TTC549 (cell line): ENCODE data around the gene HERC6.
"Not testable (repeated sequence)": the region's sequence is repeated elsewhere in the genome, so short reads cannot be mapped to it uniquely, and the experiment has no call there.

Experiments
- FAIRE-seq: peaks from 2 replicates; lab custom pipeline; 2012; peaks lifted over from hg19 to GRCh38; lab: Jason Lieb, UNC

HERC6 gene

DNA sequence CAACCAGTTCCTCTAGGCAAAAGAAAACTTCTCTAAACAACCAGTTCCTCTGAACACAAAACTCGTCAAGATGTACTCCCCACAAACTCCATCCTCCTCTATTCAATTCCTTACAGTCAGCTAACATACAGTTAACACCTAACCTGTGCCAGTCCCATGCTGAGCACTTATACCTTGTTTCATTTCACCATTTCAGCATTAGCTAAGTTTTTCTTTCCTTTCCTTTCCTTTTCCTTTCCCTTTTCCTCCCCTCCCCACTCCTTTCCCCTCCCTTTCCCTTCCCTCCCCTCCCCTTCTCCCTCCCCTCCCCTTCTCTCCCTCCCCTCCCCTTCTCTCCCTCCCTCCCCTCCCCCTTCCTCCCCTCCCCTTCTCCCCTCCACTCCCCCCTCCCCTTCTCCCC is 13.1 kb downstream of the HERC6 start:
- no peak for FAIRE-seq

DNA sequence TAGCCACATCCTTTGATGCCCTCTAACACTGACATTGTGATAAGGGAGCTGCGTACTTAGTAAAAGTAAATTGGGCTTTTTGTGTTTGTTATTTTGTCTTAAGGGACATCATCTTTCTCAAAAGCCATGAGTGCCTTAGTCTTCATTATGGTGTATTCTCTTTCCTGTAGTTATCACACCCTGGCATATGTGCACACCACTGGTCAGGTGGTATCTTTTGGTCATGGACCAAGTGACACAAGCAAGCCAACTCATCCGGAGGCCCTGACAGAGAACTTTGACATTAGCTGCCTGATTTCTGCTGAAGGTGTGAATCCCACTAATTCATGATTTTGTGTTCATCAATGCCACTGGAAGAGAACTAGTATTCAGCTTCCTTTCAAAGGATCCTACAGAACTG is 18.0 kb downstream of the HERC6 start:
- no peak for FAIRE-seq

GRCh38 chr4:88398381-88398780 is 19.7 kb downstream of the HERC6 start:
- FAIRE-seq, result no peak

- no peak for FAIRE-seq
Observed at GRCh38 chr4:88409206-88409605, 30.6 kb downstream of the HERC6 start.

GRCh38 chr4:88409789-88410188 is 31.1 kb downstream of the HERC6 start:
- no peak for FAIRE-seq

DNA sequence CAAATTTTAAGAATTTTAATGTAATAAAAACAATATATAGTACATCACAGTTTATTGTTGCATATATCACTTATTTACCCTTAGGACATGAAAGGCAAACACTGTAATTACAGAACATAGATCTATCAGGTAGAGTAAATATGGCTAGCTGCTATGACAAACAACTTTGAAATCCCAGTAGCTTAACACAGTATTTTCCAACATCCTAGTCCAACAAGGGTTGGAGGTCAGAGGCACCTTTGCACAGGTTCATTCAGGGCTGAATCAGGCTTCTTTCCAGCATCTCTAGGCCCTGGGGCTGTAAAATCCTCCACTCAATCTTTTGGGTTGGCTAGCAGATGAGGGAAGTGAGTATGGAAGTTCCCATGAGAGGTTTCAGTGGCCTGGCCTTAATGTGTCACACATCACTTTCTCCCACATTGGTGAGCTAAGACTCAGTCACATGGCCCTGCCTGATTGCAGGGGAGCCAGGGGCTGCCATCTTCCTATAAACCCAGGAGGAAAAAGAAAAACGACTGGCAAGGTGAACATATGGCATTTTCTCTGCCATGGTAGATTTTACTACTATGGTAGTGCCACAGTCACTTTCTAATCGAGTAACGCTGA is 32.9 kb downstream of the HERC6 start:
- no peak for FAIRE-seq

DNA sequence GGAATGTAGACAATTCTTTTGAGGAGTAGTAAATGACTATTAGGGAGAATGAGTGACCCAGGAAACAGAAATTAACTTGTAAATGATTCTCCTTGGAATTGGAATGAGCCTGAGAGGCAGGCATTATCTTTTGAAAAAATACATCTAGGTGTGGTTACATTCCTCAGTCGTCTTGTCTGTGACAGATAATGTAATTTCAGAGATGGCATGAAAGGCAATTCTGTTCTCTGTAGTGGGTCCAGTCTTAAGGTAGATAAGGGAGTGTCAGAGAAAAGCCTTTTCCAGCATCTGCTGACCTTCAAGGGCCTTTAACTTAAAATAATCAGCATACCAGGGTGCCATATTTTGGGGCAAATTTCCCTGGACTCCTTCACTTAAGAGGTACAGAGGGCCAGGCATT is 35.1 kb downstream of the HERC6 start:
- FAIRE-seq, result no peak

DNA sequence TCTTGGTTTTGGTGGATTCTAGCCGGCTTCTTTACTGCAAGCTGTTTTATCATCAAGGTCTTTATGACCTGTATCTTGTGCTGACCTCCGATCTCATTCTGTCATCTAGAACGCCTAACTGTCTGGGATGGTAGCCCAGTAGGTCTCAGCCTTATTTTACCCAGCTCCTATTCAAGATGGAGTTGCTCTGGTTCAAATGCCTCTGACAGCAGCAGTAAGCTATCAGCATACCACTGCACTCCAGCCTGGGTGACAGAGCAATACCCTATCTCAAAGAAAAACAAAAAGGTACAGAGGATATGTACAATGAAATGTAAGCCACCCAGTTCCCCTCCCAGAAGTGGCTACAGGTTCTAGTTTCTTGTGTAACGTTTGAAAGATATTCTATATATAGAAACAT is 36.1 kb downstream of the HERC6 start:
- no peak for FAIRE-seq

DNA sequence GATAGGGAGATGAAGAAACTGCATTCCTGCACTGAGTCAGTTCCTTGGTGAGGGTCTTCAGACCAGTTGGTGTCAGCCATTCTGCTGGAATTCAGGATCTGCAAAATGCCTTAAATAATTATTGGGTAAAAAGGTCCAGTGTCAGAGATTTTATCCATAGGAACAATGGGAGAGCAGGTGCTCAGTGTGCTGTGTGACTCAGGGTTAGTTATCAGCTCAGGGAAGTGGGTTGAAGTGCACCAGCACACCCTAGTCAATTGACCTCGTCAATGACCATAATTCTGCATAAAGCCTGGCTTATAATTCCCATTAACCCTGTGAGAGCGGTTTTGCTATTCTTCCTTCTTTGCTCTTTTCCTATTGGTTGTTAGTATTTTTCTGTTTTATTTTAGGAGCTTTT is 37.3 kb downstream of the HERC6 start:
- FAIRE-seq, result no peak

DNA sequence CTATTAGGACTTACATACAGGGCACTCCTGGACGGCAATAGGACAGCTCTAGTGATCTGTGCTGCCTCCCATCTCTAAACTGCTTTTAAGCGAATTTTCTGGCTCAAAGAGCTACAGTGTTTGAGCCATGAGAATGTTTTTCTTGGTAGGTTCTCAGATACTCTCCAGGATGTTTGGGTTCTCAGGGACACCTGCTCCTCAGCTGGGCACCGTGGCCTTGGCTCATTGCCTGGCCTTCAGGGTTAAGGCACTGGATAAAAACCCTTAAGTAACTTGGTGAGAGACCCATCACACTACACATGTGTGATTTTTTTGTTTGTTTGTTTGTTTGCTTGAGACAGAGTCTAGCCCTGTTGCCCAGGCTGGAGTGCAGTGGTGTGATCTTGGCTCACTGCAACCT is 39.8 kb downstream of the HERC6 start:
- FAIRE-seq, result no peak

DNA sequence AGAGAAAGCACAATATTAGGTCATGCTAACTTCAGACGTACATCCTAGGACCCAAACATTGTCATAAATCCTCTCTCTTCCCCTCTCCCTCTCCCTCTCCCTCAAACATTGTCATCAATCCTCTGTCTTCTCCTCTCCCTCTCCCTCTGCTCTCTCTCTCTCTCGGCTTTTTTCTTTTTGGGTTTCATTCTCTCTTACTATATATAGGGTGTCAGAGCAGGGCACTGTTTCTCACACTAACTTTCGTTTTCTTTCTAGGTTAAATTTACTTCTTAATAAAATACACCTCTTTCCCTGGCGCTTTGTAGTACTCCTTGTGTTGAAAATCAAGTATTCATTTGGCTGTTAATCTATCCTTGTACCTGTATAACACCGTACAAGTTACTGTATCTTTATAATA is 41.2 kb downstream of the HERC6 start:
- no peak for FAIRE-seq

DNA sequence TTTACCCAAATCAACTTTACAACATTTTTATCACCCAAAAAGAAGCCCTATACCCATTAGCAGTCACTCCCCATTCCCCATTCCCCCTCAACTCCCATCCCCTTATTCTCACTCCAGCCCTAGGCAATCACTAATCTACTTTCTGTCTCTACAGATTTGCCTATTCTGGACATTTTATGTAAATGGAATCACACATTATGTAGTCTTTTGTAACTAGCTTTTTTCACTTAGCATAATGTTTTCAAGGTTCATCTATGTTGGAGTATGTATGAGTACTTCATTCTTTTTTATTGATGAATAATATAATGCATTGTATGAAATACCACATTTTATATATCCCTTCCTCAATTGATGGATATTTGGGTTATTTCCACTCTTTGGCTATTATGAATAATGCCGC is 42.2 kb downstream of the HERC6 start:
- FAIRE-seq, result no peak

DNA sequence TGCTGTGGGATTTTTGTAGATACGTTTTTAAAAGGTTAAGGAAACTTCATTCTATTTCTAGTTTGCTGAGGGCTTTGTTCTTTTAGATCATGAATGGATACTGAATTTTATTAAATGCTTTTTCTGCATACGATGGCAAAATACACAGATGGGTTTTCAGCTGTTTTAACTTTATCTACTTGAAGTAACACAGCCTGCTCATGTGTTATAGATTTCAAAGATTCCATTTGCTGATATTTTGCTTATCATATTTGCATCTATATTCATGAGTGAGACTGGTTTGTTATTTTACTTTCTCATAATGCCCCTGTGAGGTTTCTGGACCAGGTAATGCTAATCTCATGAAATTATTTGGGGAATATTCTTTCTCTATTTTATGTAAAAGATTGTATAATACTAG is 43.8 kb downstream of the HERC6 start:
- FAIRE-seq, result no peak

DNA sequence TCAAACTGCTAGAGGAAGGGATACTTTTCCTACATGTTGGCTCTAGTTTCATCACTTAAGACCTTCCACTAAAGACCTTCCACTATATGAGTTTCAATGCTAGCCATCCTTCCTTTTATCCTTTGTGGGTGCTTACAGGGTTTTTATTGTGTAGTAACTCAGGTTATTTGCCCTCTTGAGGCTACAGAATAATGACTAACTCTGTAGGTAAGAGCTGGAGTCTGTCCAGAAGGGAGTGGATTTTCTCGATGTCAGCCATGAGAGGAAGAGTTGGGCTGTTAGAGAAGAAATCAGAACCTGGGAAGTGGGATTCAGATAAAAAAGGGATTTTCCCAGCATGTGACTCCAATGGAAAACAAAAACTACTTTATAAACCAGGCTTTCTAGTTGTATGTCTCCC is 50.7 kb downstream of the HERC6 start:
- FAIRE-seq, result no peak

DNA sequence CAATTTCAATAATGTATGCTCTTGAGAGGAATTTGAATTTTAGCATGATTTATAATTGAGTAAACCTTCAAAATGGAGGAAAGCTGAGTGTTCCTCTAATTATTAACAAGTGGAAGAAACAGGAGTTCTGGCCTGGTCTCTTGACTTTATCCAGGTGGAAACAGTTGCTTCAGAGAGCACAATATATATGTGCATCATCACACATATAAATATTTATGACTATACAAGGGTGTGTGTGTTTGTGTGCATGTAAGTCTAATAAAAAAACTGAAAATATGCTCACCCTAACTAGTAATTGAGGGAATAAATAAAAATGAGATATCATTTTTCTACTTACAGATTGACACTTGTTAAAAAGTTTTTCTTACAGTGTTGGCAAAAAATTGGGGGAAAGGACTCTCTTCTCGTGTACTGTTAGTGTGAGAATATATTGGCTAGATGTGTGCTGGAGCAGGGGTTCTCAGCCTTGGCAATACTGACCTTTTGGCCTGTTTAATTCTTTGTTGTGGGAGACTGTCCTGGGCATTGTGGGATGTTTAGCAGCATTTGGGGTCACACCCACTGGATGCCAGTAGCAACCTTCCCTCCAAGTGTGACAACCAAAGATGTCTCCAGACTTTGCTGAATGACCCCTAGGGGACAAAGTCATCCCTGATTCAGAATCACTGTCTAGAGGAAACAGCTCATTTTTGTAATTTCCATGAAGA is 57.5 kb downstream of the HERC6 start:
- FAIRE-seq, result no peak

DNA sequence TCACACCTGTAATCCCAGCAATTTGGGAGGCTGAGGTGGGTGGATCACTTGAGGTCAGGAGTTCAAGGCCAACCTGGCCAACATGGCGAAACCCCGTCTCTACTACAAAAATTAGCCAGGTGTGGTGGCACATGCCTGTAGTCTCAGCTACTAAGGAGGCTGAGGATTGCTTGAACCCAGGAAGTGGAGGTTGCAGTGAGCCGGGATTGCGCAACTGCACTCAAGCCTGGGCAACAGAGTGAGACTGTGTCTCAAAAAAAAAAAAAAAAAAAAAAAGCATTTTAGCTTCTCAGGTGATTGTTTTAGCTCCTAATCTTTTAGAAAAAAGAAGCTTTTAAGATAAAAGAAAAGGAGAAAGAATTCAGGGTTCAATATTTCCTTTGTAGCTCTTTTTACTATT is 59.2 kb downstream of the HERC6 start:
- FAIRE-seq, result not testable (repeated sequence)

DNA sequence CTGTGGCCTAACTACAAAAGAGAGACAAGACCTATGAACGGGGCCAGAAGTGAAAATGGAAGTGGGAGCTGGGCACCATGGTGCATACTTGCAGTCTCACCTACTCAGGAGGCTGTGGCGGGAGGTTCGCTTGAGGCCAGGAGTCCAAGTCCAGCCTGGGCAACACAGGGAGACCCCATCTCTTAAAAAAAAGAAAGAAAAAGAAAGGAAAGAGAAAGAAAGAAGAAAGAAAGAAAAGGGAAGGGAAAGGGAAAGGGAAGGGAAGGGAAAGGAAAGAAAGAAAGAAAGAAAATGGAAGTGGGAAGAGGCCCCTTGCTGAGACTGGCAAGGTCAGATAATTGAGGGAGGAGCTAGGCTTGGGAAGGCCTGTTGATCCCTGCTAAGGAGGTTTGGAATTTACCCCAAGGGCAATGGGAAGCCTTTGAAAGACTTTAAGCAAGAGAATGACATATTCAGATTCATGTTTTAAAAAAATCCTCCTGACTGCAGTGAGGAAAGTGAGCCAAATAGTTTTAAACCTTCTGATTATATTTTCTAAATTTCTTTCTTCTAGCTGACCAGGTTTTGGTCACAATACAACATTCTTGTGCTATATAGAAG is 60.6 kb downstream of the HERC6 start:
- FAIRE-seq, result no peak

DNA sequence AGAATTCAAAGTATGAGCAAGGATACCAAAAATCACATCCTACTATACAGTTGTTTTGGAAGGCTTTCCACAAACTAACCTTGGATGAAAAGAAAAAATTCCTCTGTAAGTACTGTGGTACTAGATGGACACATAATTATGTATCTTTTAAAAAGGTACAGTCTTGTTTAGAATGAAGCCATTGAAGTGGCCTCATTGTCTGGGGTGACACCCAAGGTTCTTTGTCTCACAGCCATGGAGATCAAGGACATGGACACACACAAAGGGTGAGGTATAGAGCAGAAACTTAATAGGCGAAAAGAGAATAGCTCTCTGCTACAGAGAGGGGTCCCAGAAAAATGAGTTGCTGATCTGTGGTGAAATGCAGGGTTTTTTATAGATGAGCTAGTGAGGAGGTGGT is 61.5 kb downstream of the HERC6 start:
- no peak for FAIRE-seq

GRCh38 chr4:88441696-88442095 is 63.0 kb downstream of the HERC6 start:
- no peak for FAIRE-seq

DNA sequence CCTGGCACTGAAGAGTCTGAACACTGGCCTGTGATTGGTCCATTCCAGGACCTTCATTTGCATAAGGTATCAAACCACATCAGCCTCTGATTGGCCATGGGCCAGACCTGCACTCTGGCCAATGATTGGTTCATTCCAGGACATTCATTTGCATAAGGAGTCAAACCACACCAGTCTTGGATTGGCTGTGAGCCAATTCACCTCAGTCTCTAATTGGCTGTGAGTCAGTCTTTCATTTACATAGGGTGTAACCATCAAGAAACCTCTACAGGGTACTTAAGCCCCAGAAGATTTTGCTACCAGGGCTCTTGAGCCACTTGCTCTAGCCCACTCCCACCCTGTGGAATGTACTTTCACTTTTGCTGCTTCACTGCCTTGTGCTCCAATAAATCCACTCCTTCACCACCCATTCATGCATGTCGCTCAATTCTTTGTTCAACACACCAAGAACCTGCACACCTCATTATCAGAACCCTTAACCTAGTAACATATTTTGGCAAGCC is 64.1 kb downstream of the HERC6 start:
- no peak for FAIRE-seq

DNA sequence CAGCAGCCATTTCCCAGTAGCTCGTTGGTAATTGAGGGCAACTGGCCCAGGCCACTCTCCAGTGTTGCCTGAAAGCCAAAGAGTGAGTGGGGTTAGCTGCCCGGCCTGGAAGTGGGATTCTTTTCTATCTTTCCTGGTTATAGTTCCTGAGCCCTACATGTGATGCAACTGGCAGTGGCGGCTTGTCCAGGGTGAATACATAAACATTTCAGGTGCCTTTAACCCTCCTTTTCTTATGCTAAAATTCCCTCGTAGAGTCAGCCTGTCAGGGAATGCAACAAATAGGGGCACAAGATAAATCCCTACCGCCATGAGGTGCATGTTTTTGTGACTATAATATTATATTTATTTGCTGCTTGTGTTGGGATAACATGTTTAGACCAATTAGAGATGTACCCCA is 64.8 kb downstream of the HERC6 start:
- no peak for FAIRE-seq

DNA sequence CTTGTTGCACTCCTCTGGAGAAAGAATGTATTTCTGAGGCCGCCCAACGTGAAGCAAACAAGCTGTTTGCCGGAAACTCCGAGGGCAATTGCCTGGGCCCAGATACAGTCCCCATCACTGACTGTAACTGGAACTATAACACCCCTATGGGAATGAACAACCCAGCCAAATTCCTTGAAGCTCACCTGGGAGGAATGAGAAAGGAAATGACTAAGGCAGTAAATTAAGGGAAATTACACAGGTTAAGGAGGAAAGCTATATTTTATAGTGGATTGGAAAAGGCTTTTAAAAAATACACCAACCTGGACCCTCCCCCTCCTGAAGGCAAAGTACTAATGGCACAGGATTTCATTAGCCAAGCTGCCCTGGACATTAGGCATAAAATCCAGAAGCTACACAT is 66.6 kb downstream of the HERC6 start:
- FAIRE-seq, result no peak

DNA sequence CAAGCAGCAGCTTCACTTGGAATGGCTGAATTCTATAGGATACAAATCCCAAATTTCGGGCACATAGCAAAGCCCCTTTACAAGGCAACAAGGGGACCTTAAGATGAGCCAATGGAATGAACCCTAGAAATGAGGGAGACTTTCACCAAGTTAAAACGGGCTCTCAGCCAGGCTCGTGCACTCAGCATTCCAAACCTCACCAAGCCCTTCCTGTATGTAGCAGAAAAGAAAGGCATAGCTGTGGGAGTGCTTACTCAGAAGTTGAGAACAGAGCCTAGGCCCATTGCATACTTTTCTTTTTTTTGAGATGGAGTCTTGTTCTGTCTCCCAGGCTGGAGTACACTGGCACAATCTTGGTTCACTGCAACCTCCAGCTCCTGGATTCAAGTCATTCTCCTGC is 67.5 kb downstream of the HERC6 start:
- FAIRE-seq, result no peak
